ENCODE results near the gene SLC27A4.
"Not testable (repeated sequence)": the region's sequence is repeated elsewhere in the genome, so short reads cannot be mapped to it uniquely, and the experiment has no call there.

The SLC27A4 gene

DNA sequence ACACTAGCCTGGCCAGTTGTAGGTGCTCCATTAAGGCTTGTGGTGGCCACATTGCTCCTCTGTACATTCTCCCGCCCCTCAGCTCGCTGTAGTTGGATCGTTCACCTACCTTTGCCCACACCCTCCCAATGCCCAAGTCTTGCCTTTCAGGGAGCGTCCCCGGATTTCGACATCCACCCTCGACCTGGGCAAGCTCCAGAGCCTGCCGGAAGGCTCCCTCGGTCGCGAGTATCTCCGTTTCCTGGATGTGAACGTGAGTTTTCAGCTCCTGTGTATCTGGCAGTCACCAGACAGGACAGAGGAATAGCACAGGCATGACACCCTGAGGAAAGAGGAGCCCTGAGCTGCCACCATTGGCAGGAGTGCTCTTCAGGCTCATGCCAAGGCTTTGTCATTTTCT is 14.7 kb upstream of the SLC27A4 start:
- DNase-seq: no peak

GRCh38 chr9:128333451-128333869 is 6.9 kb upstream of the SLC27A4 start:
- DNase-seq: no peak

DNA sequence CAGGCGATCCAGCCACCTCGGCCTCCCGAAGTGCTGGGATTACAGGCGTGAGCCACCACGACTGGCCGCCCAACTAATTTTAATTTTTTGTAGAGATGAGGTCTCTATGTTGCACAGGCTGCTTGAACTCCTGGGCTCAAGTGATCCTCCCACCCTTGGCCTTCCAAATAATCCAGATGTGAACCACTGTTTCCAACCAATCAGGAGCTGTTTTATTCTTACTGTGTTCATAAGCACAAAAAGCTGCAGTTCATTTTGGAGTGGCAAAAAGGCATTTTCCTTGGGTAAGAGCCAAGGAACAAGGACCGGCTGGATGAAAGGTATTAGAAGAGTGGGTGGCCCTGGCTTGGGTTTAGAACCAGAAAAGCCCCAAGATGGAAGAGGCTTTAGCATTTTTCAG is 5.2 kb upstream of the SLC27A4 start:
- DNase-seq: no peak

- DNase-seq: no peak
Measured at GRCh38 chr9:128335914-128336313, 4.4 kb upstream of the SLC27A4 start.

DNA sequence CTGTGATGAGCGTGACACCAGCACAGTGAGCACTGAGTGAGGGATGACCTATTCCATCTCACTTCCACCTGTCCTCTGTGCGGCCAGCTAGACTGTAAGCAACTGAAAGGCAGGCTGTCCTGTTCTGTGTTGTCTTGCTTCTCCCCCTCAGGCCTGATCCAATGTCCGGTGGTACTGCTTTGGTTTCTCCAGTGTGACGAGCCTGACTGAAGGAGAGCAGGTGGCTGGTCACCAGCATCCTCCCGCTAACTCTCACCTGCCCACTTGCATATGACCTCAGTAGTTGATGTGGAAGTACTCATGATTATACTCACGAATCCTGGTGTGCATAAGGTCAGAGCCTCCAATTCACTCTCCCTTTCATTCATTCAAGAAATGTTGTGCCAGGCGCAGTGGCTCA is 2.4 kb upstream of the SLC27A4 start:
- DNase-seq: no peak

DNA sequence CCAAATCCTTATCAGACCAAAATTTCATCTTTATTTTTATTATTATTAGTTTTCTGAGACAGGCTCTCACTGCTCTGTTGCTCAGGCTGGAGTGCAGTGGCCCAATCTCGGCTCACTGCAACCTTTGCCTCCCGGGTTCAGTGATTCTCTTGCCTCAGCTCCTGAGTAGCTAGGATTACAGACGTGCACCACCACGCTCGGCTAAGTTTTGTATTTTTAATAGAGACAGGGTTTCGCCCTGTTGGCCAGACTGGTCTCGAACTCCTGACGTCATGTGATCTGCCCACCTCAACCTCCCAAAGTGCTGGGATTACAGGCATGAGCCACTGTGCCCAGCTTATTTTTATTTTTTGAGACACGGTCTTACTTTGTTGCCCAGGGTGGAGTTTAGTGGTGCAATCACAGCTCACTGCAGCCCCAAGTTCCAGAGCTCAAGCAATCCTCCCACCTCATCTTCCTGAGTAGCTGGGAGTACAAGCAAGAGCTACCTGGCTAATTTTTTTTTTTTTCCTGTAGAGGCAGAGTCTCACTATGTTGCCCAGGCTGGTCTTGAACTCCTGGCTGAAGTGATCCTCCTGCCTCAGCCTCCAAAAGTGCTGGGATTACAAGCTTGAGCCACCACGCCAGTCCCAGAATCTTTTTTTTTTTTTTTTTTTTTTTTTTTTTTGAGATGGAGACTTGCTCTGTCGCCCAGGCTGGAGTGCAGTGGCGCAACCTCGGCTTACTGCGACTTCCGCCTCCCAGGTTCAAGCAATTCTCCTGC is 1.3 kb upstream of the SLC27A4 start:
- DNase-seq: not testable (repeated sequence)

DNA sequence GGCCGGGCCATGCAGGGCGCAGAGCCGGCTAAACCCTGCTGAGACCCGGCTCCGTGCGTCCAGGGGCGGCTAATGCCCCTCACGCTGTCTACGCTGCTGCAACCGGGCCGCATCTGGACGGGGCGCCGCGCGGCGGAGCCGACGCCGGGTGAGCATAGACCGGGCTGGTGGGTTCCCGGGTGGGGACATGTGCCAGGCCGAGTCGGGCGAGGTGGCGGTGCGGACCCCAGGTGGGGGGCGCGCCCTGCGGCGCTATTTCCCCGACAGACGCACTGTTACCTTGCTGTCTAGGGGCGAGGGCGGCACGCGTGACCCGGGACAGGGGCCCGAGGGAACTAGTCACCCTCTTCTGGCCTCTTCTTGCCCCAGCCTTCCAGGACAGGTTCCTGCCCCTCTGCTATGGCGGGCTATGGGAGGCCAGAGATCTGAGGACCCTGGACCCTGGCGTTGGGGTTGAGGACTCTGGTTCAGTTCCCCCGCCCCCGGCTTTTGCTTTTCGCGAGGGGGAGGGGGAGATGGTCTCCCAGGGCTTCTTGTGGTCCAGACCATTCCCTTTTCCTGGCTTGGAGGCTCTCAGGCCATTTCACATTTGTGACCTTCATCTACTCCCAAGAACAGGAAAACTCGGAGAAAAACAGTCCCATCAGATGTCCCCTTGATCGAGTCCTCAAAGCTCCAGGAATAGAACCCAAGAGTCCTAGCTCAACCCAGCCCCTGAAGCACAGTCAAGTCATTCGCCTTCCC is 536 bp downstream of the SLC27A4 start:
- DNase-seq: no peak

DNA sequence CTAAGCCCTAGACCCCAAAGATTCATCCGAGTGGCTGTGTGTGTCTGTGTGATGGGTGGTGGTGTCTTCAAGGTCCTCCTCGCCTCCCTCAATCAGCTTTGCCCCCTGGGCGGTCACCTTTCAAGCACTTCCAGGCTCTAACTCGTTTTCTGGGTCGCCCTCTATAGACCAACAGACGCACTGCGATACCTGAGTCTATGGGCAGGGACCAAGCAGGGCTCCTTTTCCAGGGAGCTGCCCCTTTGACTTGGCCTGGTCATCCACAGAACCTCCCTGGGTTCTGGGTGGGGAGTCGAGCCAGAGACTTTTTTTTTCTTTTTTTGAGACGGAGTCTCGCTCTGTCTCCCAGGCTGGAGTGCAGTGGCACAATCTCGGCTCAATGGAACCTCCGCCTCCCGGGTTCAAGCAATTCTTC is 1.1 kb downstream of the SLC27A4 start:
- DNase-seq: peak; percentile 73

GRCh38 chr9:128342971-128343680 is 2.8 kb downstream of the SLC27A4 start:
- no peak for DNase-seq

DNA sequence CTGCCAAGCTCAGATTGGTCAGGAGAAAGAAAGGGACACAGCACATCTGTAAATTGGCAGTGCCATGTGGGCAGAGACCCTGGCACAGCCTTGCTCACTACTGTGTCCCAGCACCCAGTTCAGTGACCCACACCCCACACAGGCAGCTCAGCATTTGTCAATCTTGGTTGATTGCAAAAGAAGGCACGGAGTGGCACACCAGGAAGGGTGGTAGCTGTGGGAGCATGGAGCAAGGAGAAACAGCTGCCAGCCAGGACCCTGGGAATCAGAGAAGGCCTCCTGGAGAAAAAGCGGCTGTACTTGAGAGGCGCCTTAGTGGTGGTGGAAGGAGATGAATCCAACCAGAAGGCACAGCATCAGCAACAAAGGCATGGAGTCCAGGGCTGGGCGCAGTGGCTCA is 3.5 kb downstream of the SLC27A4 start:
- no peak for DNase-seq

DNA sequence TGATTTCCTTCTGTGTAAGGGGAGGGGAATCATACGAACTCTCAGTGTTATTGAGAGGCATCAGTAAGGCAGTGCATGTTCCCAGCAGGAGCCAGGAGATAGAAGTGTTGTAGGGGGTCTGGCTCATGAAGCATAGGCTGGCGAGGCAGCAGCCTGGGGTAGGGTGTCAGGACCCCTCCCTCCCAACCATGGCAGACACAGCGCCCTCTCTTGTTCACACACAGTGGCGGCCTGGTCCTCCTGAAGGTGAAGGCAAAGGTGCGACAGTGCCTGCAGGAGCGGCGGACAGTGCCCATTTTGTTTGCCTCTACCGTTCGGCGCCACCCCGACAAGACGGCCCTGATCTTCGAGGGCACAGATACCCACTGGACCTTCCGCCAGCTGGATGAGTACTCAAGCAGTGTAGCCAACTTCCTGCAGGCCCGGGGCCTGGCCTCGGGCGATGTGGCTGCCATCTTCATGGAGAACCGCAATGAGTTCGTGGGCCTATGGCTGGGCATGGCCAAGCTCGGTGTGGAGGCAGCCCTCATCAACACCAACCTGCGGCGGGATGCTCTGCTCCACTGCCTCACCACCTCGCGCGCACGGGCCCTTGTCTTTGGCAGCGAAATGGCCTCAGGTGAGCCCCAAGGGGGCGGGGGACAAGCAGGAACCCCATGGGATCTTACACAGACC is 4.7 kb downstream of the SLC27A4 start:
- no peak for DNase-seq

DNA sequence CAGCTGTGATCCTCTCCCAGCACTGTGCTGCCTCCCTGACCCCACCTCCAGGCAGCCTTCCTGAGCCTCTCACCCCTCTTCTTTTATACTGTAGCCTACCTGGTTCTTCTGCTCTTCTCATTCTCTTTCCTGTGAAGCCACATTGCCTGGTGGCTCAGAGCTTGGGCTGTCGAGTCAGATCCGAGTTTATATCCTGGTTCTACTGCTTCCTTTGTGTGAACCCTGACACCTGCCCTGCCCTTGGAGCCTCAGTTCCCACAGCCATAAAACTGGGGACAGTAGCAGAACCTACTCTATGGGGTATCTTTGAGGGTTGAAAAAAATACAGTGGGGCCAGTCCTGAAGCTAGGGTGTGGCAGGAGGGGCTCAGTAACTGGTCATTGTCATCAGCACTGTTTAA is 8.8 kb downstream of the SLC27A4 start:
- no peak for DNase-seq

DNA sequence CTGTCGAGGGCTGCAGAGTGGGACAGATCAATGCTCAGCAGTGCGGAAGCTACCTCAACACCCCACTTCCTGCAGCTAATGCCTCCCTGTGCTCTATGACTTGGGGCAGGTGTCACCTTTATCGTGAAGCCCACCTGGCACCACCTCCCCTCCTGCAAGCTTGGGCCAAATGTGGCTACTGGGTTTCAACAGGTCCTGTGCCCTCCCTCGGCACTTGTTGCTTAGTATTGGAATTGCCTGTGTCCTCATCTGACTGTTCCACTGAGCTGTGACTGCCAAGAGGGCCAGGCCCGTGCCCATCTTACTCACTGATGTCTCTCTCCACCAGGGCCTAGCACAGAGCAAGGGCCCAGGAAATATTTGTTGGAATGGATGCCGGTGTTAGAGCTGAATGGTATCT is 9.4 kb downstream of the SLC27A4 start:
- DNase-seq: no peak

DNA sequence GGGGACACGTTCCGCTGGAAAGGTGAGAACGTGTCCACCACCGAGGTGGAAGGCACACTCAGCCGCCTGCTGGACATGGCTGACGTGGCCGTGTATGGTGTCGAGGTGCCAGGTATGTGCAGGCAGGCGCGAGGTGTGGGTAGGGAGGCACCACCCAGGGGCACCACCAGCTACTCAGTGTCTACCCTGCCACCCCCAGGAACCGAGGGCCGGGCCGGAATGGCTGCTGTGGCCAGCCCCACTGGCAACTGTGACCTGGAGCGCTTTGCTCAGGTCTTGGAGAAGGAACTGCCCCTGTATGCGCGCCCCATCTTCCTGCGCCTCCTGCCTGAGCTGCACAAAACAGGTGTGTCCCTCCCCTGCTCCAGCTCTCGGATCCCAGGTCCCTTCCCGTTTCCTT is 15.1 kb downstream of the SLC27A4 start:
- no peak for DNase-seq

DNA sequence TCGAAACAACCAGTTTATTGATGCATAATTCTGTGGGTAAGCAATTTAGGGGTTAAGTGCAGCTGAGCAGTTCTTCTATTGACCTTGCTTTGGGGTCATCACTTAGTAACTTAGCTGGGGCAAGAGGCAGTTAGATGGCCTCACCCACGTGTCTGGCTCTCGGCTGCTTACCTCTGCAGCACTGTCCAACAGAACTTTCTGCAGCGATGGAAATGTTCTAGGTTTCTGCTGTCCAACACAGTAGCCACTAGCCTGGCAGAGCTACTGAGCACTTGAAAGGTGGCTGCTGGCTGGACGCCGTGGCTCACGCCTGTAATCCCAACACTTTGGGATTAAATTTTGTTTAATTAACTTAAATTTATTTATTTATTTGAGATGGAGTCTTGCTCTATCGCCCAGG is 17.8 kb downstream of the SLC27A4 start:
- no peak for DNase-seq

DNA sequence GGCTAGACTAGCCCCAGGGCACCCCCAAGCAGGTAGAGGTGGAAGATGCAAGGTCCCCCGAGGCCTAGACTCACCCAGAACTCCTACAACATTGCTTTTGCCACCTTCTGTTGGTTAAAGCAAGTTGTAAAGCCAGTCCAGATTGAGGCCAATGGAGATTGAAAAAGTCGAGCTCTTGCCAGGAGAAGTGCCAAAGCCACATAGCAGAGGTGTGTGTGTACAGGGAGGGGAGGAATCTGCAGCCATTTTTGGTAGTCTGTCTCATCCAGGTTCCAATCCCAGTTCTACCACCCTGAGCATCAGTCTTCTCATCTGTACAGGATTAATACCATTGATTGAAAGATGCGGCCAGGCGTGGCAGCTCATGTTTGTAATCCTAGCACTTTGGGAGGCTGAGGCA is 18.5 kb downstream of the SLC27A4 start:
- no peak for DNase-seq

DNA sequence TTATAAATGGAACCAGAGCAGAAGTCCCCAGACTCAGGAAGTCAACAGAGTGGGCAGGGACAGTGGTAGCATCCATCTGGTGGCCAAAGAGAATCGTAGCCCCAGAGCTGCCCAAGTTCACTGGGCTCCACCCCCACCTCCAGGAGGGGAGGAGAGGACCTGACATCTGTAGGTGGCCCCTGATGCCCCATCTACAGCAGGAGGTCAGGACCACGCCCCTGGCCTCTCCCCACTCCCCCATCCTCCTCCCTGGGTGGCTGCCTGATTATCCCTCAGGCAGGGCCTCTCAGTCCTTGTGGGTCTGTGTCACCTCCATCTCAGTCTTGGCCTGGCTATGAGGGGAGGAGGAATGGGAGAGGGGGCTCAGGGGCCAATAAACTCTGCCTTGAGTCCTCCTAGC is 20.5 kb downstream of the SLC27A4 start:
- DNase-seq: no peak

DNA sequence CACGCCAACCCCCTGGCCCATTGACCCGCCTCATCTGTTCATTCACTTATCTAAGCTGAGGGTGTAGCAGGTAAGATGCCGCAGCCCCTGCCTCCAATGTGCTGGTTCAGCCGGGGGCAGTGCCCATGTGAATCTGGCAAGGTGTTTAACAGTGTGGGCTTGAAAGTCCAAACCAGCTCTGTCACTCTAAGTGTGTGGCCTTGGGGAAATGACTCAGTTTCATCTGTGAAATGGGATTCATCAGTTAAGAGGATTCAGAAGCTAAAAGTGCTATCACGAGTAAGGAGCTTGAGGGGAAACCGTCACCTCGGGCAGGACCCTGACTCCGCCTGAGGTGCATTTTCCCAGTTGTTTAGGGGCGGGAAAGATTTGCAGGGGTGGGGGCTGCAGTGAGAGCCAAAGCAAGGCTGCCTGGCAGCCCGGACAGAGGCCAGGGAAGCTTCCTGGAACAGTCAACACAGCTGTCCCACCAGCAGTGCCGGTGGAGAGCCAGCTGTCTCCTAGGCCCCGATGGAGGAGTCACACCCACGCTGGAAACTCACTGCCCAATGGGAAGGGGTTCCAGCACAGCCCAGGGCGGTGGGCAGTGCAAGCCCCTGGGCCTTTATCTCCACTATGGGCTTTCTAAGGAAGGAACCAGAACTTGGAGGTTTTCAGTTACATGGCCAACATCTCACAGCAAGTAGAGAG is 21.1 kb downstream of the SLC27A4 start:
- no peak for DNase-seq

GRCh38 chr9:128361986-128362646 is 21.8 kb downstream of the SLC27A4 start:
- DNase-seq: peak; percentile 79

DNA sequence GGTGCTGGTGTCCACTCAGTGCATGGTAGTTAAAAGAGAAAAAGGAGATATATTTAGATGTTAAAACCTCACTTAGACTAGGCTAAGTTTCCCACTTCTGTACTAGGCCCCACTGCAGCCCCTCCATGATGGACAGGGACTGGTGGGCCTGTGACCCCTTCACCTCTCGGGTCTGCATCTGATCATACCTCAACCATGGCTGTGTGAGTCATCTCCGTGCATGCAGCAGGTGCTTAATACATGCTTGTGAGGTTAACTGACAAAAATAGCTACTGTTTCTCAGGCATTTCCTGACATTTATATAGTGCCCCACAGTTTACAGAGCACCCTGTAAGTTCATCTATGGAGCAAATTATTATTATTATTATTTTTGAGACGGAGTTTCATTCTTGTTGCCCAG is 22.4 kb downstream of the SLC27A4 start:
- DNase-seq: no peak

DNA sequence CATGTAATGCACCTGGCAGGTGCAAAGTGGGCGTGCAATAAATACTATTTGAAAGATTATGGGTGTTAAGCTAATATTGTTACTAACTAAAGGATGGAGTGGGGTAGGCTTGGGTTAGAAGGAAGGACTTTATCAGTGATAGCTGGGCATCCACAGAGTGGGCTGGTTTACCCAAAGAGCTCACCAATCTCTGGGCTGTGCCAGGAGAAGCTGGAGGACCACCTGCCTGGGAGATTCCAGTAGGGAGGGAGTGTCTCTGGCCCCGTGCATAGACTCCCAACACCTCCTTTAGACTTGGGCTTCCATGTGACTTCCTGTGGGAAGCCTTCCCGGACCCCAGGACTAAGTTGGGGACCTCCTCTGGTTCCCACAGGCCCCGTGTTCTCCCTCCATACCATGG is 25.2 kb downstream of the SLC27A4 start:
- DNase-seq: no peak
